Measurements from ENCODE around the gene LDLRAD1.

DNA sequence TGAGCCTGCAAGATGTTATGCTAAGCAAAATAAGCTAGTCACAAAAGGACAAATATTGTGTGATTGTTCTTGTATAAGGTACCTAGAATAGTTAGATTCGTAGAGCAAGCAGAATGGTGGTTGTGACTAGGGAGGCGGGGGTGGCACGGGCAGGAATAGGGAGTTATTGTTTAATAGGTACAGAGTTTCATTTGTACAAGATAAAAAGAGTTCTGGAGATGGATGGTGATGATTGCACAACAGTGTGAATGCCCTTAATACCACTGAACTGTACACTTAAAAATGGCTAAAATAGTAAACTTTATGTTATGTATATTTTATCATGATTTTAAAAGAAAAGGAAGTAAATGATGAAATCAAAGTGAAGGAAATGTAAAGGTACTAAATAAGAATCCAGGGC, 51.2 kb downstream of the LDLRAD1 start:
- TF ChIP-seq POLR2AphosphoS5 (IDR thresholded peaks at IDR 0.05; ENCODE audit: low read depth, low read length): no peak
- TF ChIP-seq POLR2A (IDR thresholded peaks at IDR 0.05; ENCODE audit: low read depth, low read length): no peak
- no peak for TF ChIP-seq TAF1 (IDR thresholded peaks at IDR 0.05; ENCODE audit: borderline replicate concordance, low read depth, low read length)
